Ovary (tissue), 9 donors: Measurements from ENCODE around the gene CTAGE1. TPM values are rescaled to one million over a fixed set of nuclear protein-coding genes. Genes with fewer than 3 reads are reported as not detected.

Experiments used
- DNase-seq, 5 donors: peaks; one replicate each; pipeline ENCODE4 v3.0.0-alpha.2; 2019 to 2020
- H3K27ac ChIP-seq, 2 donors: fragments of 200-600 bp; one replicate each; pipeline versions ENCODE4 v1.5.1 to v1.8.0; 2019 to 2022
- H3K27me3 ChIP-seq: fragments of 200-600 bp; one replicate; pipeline ENCODE4 v1.8.0; 2022
- H3K36me3 ChIP-seq: fragments of 200-600 bp; sonication (generic); one replicate; pipeline ENCODE4 v1.5.1; 2019
- H3K4me1 ChIP-seq: one replicate; pipeline ENCODE4 v1.8.1; 2013; ENCODE audit warnings: mild to moderate bottlenecking, moderate library complexity; ENCODE audit not compliant: insufficient read depth
- H3K4me3 ChIP-seq: fragments of 200-600 bp; sonication (generic); one replicate; pipeline ENCODE4 v1.5.1; 2017
- H3K9me3 ChIP-seq, 2 donors: fragments of 200-600 bp in 1 of 2; sonication (generic) in 1 of 2; one replicate each; pipeline versions ENCODE4 v1.5.1 to v1.8.1; 2013 to 2019; ENCODE audit warnings: mild to moderate bottlenecking in 1 of 2, moderate library complexity in 1 of 2
- CTCF ChIP-seq, 3 donors: fragments of 450-650 bp in 2 of 3; fragments of 200-600 bp in 1 of 3; IDR thresholded peaks; one replicate each; pipeline versions ENCODE4 v1.5.1 to v1.8.0; 2016 to 2022; ENCODE audit warnings: antibody characterized with exemption in 3 of 3, mild to moderate bottlenecking in 1 of 3
- EP300 ChIP-seq: sonication (generic); formaldehyde crosslinking; IDR thresholded peaks from one replicate; pipeline ENCODE4 v1.6.1; 2017; ENCODE audit warnings: antibody characterized with exemption
- POLR2A ChIP-seq: fragments of 450-650 bp; IDR thresholded peaks from one replicate; pipeline ENCODE4 v1.6.1; 2017; ENCODE audit warnings: antibody characterized with exemption, mild to moderate bottlenecking, moderate library complexity
- WGBS, 3 donors: extraction: QIAGEN DNeasy Blood & Tissue Kit in 1 of 3; methylation state at CpG; one replicate each; pipeline versions ENCODE4 v1.1.5 to v1.1.7; 2013 to 2017; 5-methylcytosine and 5-hydroxymethylcytosine counted together
- intact Hi-C, 4 donors: fragments of 100-400 bp; cut with DNase I; formaldehyde crosslinking; loops; one replicate each; pipeline versions ENCODE4 v1.11.0 to v1.15.1; 2022 to 2023
- polyA plus RNA-seq, 2 donors: library from polyadenylated mRNA; stranded (reverse); fragments of 200-250 nt in 1 of 2; fragments of 350-450 nt in 1 of 2; fragmentation: Illumina TruSeq in 1 of 2; extraction: RNeasy Lipid Tissue Mini Kit (QIAGEN cat#74804) in 1 of 2; gene quantifications; one replicate each; pipeline ENCODE4 v1.2.3, GENCODE V29; 2013 to 2014
- total RNA-seq, 7 donors: library from RNA; depleted of rRNA in 2 of 7; stranded (reverse); fragments of >200 nt in 2 of 7; fragmentation: NEBNext Ultra II Directional in 3 of 7; extraction: Animal tissue kit (Norgen Biotek cat#: 25700) in 3 of 7; gene quantifications; one replicate each; pipeline versions ENCODE4 v1.1.0 to v1.2.4, GENCODE V29; 2016 to 2023
- donor health status: DM: no; HTN: no; CAD: no; lungs with moderate emphysema.
- donor health status: DM: no; HTN: no; CAD: no.
- donor health status: Bipolar disorder and iron deficiency.
- donor health status: DM: yes; HTN: yes; CAD: no.
- donor health status: DM: no; HTN: no; CAD: no.
- donor health status: DM: yes; HTN: yes; CAD: no.

CTAGE1 gene
- total and polyA plus RNA-seq, 9 donors, result not detected

- WGBS, 3 donors, result 73 to 85% (median 81%) methylated on average over 2 of the region's 2 CpGs
- DNase-seq, result no peak
- no peaks in the 10 kb centered on the region for H3K4me1 ChIP-seq
- TF ChIP-seq EP300 (no peak), CTCF (IDR thresholded peaks at IDR 0.05) (no peak), POLR2A (no peak)
- intact Hi-C loops, result no loop called here
- no peaks in the 10 kb centered on the region for H3K9me3 ChIP-seq
- no peaks in the 10 kb centered on the region for H3K27me3 ChIP-seq
- H3K36me3 ChIP-seq, result no peaks in the 10 kb centered on the region
- no peak overlapping the region for H3K4me3 ChIP-seq
- no peak overlapping the region for H3K27ac ChIP-seq
These were observed 41.8 kb upstream of the CTAGE1 start for GRCh38 chr18:22459491-22459890.

- intact Hi-C loops, result no loop called here
- no peaks in the 10 kb centered on the region for H3K36me3 ChIP-seq
These were observed 39.8 kb upstream of the CTAGE1 start for GRCh38 chr18:22457524-22457923.

GRCh38 chr18:22456547-22456946 is 38.8 kb upstream of the CTAGE1 start:
- WGBS, 3 donors, result 59 to 70% (median 66%) methylated on average over 6 of the region's 6 CpGs
- intact Hi-C loops, result no loop called here

More at GRCh38 chr18:22457524-22457923, 39.8 kb upstream of the CTAGE1 start:
- Histone ChIP-seq H3K27ac (no peak overlapping the region), H3K9me3 (no peaks in the 10 kb centered on the region), H3K4me1 (no peaks in the 10 kb centered on the region), H3K27me3 (no peaks in the 10 kb centered on the region), H3K4me3 (no peak overlapping the region)
- 95 to 98% (median 96%) methylated on average over 8 of the region's 8 CpGs for WGBS, 3 donors
- TF ChIP-seq CTCF (IDR thresholded peaks at IDR 0.05), result no peak
- no peak for TF ChIP-seq POLR2A
- no peak for TF ChIP-seq EP300
- DNase-seq, result no peak

GRCh38 chr18:22456116-22456480 is 38.4 kb upstream of the CTAGE1 start:
- no peak overlapping the region for H3K27ac ChIP-seq
- TF ChIP-seq POLR2A, result no peak
- TF ChIP-seq EP300, result no peak
- no peak for TF ChIP-seq CTCF (IDR thresholded peaks at IDR 0.05)

More at GRCh38 chr18:22456547-22456946, 38.8 kb upstream of the CTAGE1 start:
- no peak for TF ChIP-seq EP300
- TF ChIP-seq CTCF (IDR thresholded peaks at IDR 0.05), result no peak
- TF ChIP-seq POLR2A, result no peak
- no peak overlapping the region for H3K4me3 ChIP-seq
- no peaks in the 10 kb centered on the region for H3K9me3 ChIP-seq
- H3K27ac ChIP-seq, result no peak overlapping the region
- H3K36me3 ChIP-seq, result no peaks in the 10 kb centered on the region
- DNase-seq, result no peak
- no peaks in the 10 kb centered on the region for H3K27me3 ChIP-seq
- no peaks in the 10 kb centered on the region for H3K4me1 ChIP-seq

More at GRCh38 chr18:22456116-22456480, 38.4 kb upstream of the CTAGE1 start:
- Histone ChIP-seq H3K4me3 (no peak overlapping the region), H3K9me3 (no peaks in the 10 kb centered on the region), H3K36me3 (no peaks in the 10 kb centered on the region), H3K4me1 (no peaks in the 10 kb centered on the region), H3K27me3 (no peaks in the 10 kb centered on the region)
- intact Hi-C loops, result no loop called here
- 15 to 27% (median 15%) methylated on average over 6 of the region's 6 CpGs for WGBS, 3 donors
- no peak for DNase-seq
